ENCODE measurements around the gene CLCN3. TPM values are rescaled to one million over a fixed set of nuclear protein-coding genes. Genes with fewer than 3 reads are reported as not detected.

The CLCN3 gene
- total and polyA plus RNA-seq, 4 donors: 9.5 to 58.6 (median 22.5) TPM

- no peak for TF ChIP-seq MAX (IDR thresholded peaks at IDR 0.05)
- no peak for TF ChIP-seq ATF3 (IDR thresholded peaks at IDR 0.05)
- TF ChIP-seq ZBTB33 (IDR thresholded peaks at IDR 0.05): no peak
Observed at GRCh38 chr4:169615467-169616106, 4.8 kb upstream of the CLCN3 start (continued).

GRCh38 chr4:169616846-169617245, 3.5 kb upstream of the CLCN3 start:
- H3K27ac ChIP-seq (ENCODE audit: low read depth in 1 of 2, low read length in 2 of 2): no peak overlapping the region
- H3K9me3 ChIP-seq (ENCODE audit: control insufficient read depth in 4 of 4, low read length in 3 of 4): no peaks in the 10 kb centered on the region
- no peak for TF ChIP-seq NR2F2 (IDR thresholded peaks at IDR 0.05)
- TF ChIP-seq SP1 (IDR thresholded peaks at IDR 0.05): no peak
- no peak for TF ChIP-seq FOXA2 (IDR thresholded peaks at IDR 0.05)
- TF ChIP-seq TAF1 (conservative IDR thresholded peaks at IDR 0.05): no peak
- TF ChIP-seq ZBTB33 (IDR thresholded peaks at IDR 0.05): no peak
- no peak for TF ChIP-seq GABPA (IDR thresholded peaks at IDR 0.05 in 1 of 2, conservative IDR thresholded peaks at IDR 0.05 in 1 of 2)
- no peak for TF ChIP-seq RXRA (IDR thresholded peaks at IDR 0.05)
- TF ChIP-seq FOXA1 (IDR thresholded peaks at IDR 0.05): no peak
- TF ChIP-seq MAX (IDR thresholded peaks at IDR 0.05): no peak
- TF ChIP-seq HNF4G (IDR thresholded peaks at IDR 0.05): no peak
- no peak for TF ChIP-seq RAD21 (IDR thresholded peaks at IDR 0.05)
- TF ChIP-seq CTCF (IDR thresholded peaks at IDR 0.05; ENCODE audit: low read depth, low read length, missing input control): no peak
- no peak for TF ChIP-seq YY1 (IDR thresholded peaks at IDR 0.05)
- TF ChIP-seq EGR1 (IDR thresholded peaks at IDR 0.05; ENCODE audit: low read depth in 2 of 2): no peak
- TF ChIP-seq HNF4A (conservative IDR thresholded peaks at IDR 0.05): no peak
- no peak for TF ChIP-seq JUND (IDR thresholded peaks at IDR 0.05)
- TF ChIP-seq ATF3 (IDR thresholded peaks at IDR 0.05): no peak
- no peak for TF ChIP-seq REST (IDR thresholded peaks at IDR 0.05)
- H3K9ac ChIP-seq (ENCODE audit: low read depth in 1 of 2, low read length in 2 of 2): no peak overlapping the region
- DNase-seq (ENCODE audit: low spot score): no peak
- H3K27me3 ChIP-seq (ENCODE audit: control insufficient read depth in 4 of 4, insufficient read depth in 4 of 4, low read length in 3 of 4): no peaks in the 10 kb centered on the region
- H3K4me1 ChIP-seq (ENCODE audit: control insufficient read depth in 4 of 4, insufficient read depth in 4 of 4, low read length in 3 of 4): peaks cover 2 to 15% (median 8%) of the 10 kb centered on the region in 4 donors
- H3K36me3 ChIP-seq (ENCODE audit: control insufficient read depth in 4 of 4, insufficient read depth in 3 of 4, low read depth in 1 of 4, low read length in 3 of 4): no peaks in the 10 kb centered on the region
- H3K4me3 ChIP-seq (ENCODE audit: low read depth in 1 of 3, low read length in 3 of 3): no peak overlapping the region
